PC-3 (cell line): Measurements from ENCODE around the gene HPDL. TPM values are rescaled to one million over a fixed set of nuclear protein-coding genes. Genes with fewer than 3 reads are reported as not detected.

ENCODE experiments used
- ATAC-seq: fragments of 200-7000 bp; cut with Tn5 transposase; 2 replicates; pipeline ENCODE4 v1.9.1; 2020; ENCODE audit warnings: mild to moderate bottlenecking, moderate library complexity
- BruUV-seq: library from RNA; stranded (reverse); fragments of 400-500 nt; replicated peaks from 2 replicates; lab custom pipeline; 2021; lab: Mats Ljungman, UMichigan
- CTCF ChIA-PET: fragments of 300-600 bp; sonication (Branson Sonifier 250); formaldehyde crosslinking; loops from one replicate; lab custom pipeline; 2022; ENCODE audit warnings: antibody characterized with exemption; lab: Charles Lee
- POLR2A ChIA-PET: fragments of 300-600 bp; sonication (Branson Sonifier 250); formaldehyde crosslinking; loops from one replicate; lab custom pipeline; 2022; ENCODE audit warnings: antibody characterized with exemption; ENCODE audit not compliant: unreplicated experiment; lab: Charles Lee
- DNase-seq: peaks from one replicate; pipeline ENCODE4 v3.0.0-alpha.2; 2015
- H2AFZ ChIP-seq: fragments of 300-600 bp; sonication (generic); 2 replicates; pipeline ENCODE4 v1.6.0; 2016; ENCODE audit warnings: antibody characterized with exemption, low read length
- H3F3A ChIP-seq: fragments of 300-600 bp; sonication (generic); one replicate; pipeline ENCODE4 v1.6.0; 2017; ENCODE audit warnings: antibody characterized with exemption, low read length, control low read depth, mild to moderate bottlenecking; ENCODE audit not compliant: unreplicated experiment
- H3K27ac ChIP-seq: fragments of 300-600 bp; sonication (generic); 2 replicates; pipeline ENCODE4 v1.5.1; 2016; ENCODE audit warnings: mild to moderate bottlenecking, low read length
- H3K27me3 ChIP-seq: fragments of 300-600 bp; sonication (generic); 2 replicates; pipeline ENCODE4 v1.6.1; 2016; ENCODE audit warnings: low read length, mixed read lengths
- H3K36me3 ChIP-seq: fragments of 300-600 bp; sonication (generic); 2 replicates; pipeline ENCODE4 v1.6.1; 2016; ENCODE audit warnings: low read depth, mixed run types, low read length, mixed read lengths
- H3K4me1 ChIP-seq: fragments of 300-600 bp; sonication (generic); 2 replicates; pipeline ENCODE4 v1.5.1; 2016; ENCODE audit warnings: low read length; ENCODE audit not compliant: insufficient read depth
- H3K4me2 ChIP-seq: fragments of 300-600 bp; sonication (generic); 2 replicates; pipeline ENCODE4 v1.6.0; 2016; ENCODE audit warnings: low read length
- H3K4me3 ChIP-seq: fragments of 300-600 bp; sonication (generic); 2 replicates; pipeline ENCODE4 v1.5.1; 2016; ENCODE audit warnings: mild to moderate bottlenecking, low read length, mixed read lengths
- H3K79me2 ChIP-seq: fragments of 300-600 bp; sonication (generic); 2 replicates; pipeline ENCODE4 v1.6.1; 2017; ENCODE audit warnings: low read length, mixed read lengths
- H3K9ac ChIP-seq: fragments of 300-600 bp; sonication (generic); 2 replicates; pipeline ENCODE4 v1.6.0; 2016; ENCODE audit warnings: mild to moderate bottlenecking, low read length
- H3K9me2 ChIP-seq: fragments of 300-600 bp; sonication (generic); replicated peaks from 2 replicates; pipeline ENCODE4 v1.6.1; 2016; ENCODE audit warnings: mixed run types, low read length, mixed read lengths
- H3K9me3 ChIP-seq: fragments of 300-600 bp; sonication (generic); 2 replicates; pipeline ENCODE4 v1.6.1; 2016; ENCODE audit warnings: low read length, mixed read lengths
- H4K20me1 ChIP-seq: fragments of 300-600 bp; sonication (generic); 2 replicates; pipeline ENCODE4 v1.6.1; 2016; ENCODE audit warnings: low read length, mixed read lengths
- EZH2 ChIP-seq: fragments of 300-600 bp; sonication (generic); IDR thresholded peaks from one replicate; pipeline ENCODE4 v1.6.1; 2017; ENCODE audit warnings: antibody characterized with exemption, mild to moderate bottlenecking, low read length; ENCODE audit not compliant: unreplicated experiment
- EZH2phosphoT487 ChIP-seq: fragments of 300-600 bp; sonication (generic); IDR thresholded peaks from 2 replicates; pipeline ENCODE4 v1.6.1; 2018; ENCODE audit warnings: mild to moderate bottlenecking, antibody characterized with exemption, low read length, borderline replicate concordance
- intact Hi-C: fragments of 100-400 bp; cut with micrococcal nuclease; formaldehyde crosslinking; loops from 2 replicates; pipeline ENCODE4 v1.9.0; 2023
- total RNA-seq: library from RNA; depleted of rRNA; stranded (reverse); fragments of >200 nt; gene quantifications from 2 replicates; pipeline ENCODE4 v1.2.3, GENCODE V29; 2014
- TF ChIP-seq, protein P1 (sequence below): fragments of 300-600 bp; sonication (generic); conservative IDR thresholded peaks from 2 replicates; pipeline ENCODE4 v1.5.1; 2017; ENCODE audit warnings: antibody characterized with exemption, low read depth, mild to moderate bottlenecking, low read length

HPDL gene
- total RNA-seq, 1 experiment from 2014 or later = not detected

DNA sequence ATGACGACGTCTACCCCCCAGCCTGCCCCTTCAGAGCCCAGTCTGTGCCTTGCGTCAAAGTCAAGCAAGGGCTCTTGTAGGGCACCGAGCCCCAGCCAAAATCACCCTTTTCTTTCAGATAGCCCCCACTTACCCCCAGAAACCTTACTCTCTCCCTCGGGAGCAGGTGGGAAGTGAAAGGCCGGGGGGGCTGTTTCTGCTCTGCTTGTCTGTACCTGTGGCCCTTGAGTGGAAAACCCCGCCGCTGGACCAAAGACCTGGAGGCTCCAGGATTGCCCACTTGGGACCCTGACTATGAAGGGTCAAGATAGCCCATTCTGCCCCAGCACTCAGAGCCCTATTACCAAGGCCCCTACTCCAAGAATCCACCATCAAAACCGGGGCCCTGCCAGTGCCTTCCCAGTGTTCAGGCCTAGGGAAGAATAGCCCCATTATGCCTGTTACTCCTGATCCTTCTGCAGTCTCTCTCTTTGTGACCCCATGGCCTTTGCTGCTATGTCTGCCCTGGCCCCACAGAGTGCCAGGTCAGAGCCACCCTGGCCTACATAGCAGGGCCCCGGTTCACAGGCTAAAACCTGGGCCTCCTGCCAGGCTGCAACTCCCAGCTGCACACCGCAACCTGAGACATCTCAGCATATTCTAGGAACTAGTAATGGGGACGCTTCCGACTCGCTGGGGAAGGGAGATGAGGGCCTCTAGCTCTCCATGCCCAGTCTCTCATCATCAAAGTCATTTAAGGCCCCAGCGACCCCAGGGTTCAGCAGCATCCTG, 22.2 kb upstream of the HPDL start:
- intact Hi-C loops = loop anchor here (5.0 kb wide), 3 partner anchors 57 to 512 kb away; no protein-coding TSS in a partner anchor
- peak; percentile 20 for DNase-seq
- Histone ChIP-seq H3K4me3 (peak overlapping the region; percentile 67), H3K4me1 (peaks cover 22% of the 10 kb centered on the region), H3K4me2 (peak overlapping the region; percentile 95), H3K9me2 (no peaks in the 10 kb centered on the region), H3K27me3 (no peaks in the 10 kb centered on the region), H2AFZ (peak overlapping the region; percentile 73), H3K9ac (peak overlapping the region; percentile 92), H3K79me2 (0 out of 2 replicates have a peak, but pooled peaks cover 5% of the 10 kb centered on the region), H3K36me3 (no peaks in the 10 kb centered on the region), H3K27ac (peak overlapping the region; percentile 71), H4K20me1 (no peaks in the 10 kb centered on the region), H3K9me3 (no peaks in the 10 kb centered on the region), H3F3A (peaks cover 7% of the 10 kb centered on the region)
- CTCF ChIA-PET = interaction anchor here (1.4 kb wide), 1 partner anchor 290 kb away, joined by 26 read pairs; no protein-coding TSS in a partner anchor
- no TSS peak for BruUV-seq
- no peak for TF ChIP-seq EZH2
- TF ChIP-seq, protein P1, sequence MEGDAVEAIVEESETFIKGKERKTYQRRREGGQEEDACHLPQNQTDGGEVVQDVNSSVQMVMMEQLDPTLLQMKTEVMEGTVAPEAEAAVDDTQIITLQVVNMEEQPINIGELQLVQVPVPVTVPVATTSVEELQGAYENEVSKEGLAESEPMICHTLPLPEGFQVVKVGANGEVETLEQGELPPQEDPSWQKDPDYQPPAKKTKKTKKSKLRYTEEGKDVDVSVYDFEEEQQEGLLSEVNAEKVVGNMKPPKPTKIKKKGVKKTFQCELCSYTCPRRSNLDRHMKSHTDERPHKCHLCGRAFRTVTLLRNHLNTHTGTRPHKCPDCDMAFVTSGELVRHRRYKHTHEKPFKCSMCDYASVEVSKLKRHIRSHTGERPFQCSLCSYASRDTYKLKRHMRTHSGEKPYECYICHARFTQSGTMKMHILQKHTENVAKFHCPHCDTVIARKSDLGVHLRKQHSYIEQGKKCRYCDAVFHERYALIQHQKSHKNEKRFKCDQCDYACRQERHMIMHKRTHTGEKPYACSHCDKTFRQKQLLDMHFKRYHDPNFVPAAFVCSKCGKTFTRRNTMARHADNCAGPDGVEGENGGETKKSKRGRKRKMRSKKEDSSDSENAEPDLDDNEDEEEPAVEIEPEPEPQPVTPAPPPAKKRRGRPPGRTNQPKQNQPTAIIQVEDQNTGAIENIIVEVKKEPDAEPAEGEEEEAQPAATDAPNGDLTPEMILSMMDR = no peak
- TF ChIP-seq EZH2phosphoT487 = no peak
- POLR2A ChIA-PET = no interaction called here
- ATAC-seq = no peak

DNA sequence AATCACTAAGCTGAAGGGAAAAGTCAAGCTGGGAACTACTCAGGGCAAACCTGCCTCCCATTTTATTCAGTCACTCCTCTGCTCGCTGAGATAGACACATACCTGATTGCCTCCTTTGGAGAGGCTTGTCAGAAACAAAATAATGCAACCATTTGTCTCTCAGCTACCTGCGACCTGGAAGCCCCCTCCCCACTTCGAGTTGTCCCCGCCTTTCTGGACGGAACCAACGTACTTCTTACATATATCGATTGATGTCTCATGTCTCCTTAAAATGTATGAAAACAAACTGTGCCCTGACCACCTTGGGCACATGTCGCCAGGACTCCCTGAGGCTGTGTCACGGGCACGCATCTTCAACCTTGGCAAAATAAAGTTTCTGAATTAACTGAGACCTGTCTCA, 21.5 kb upstream of the HPDL start:
- ChIA-PET POLR2A (no interaction called here), CTCF (no interaction called here)
- TF ChIP-seq EZH2phosphoT487 (no peak), EZH2 (no peak)
- TF ChIP-seq, protein P1 = no peak
- no peaks in the 10 kb centered on the region for H3K9me3 ChIP-seq
- no peak for DNase-seq
- H2AFZ ChIP-seq = no peak overlapping the region
- peaks cover 22% of the 10 kb centered on the region for H3K4me1 ChIP-seq
- no peaks in the 10 kb centered on the region for H3K27me3 ChIP-seq
- H3K27ac ChIP-seq = no peak overlapping the region
- H3K9me2 ChIP-seq = no peaks in the 10 kb centered on the region
- no TSS peak for BruUV-seq
- no peak for ATAC-seq
- H3K79me2 ChIP-seq = 0 out of 2 replicates have a peak, but pooled peaks cover 5% of the 10 kb centered on the region
- no peak overlapping the region for H3K4me3 ChIP-seq
- no peaks in the 10 kb centered on the region for H4K20me1 ChIP-seq
- no peak overlapping the region for H3K9ac ChIP-seq
- peaks cover 7% of the 10 kb centered on the region for H3F3A ChIP-seq
- intact Hi-C loops = no loop called here
- H3K4me2 ChIP-seq = no peak overlapping the region
- H3K36me3 ChIP-seq = no peaks in the 10 kb centered on the region

DNA sequence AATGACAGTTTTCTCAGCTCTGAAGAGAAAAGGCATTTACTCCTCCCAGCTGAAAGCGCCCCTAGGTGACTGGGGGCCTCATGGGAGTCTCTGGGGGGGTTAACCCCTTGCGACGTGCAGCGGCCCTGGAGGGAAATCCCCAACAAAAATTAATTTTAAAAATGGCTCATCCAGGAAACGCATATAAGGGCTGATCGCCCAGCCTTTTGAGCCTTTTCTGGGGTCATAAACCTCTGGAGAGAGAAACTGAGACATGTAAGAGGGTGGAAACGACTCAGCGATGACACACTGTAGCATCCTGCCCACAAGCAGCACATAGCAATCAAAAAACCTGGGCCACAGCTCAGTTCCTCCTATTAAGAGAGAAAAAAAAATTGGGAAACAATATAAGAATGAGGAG, 20.4 kb upstream of the HPDL start:
- ChIA-PET CTCF (no interaction called here), POLR2A (no interaction called here)
- ATAC-seq = no peak

More for the DNA sequence above, 20.4 kb upstream of the HPDL start:
- Histone ChIP-seq H3K79me2 (0 out of 2 replicates have a peak, but pooled peaks cover 5% of the 10 kb centered on the region), H2AFZ (peak overlapping the region; percentile 53), H3K9me2 (no peaks in the 10 kb centered on the region), H3K36me3 (no peaks in the 10 kb centered on the region), H3K4me3 (no peak overlapping the region), H3F3A (peaks cover 7% of the 10 kb centered on the region), H3K9ac (no peak overlapping the region), H3K9me3 (no peaks in the 10 kb centered on the region), H3K4me1 (peaks cover 22% of the 10 kb centered on the region), H3K27me3 (no peaks in the 10 kb centered on the region), H4K20me1 (no peaks in the 10 kb centered on the region), H3K4me2 (peak overlapping the region; percentile 6; the same call in 1 of the 2 replicates), H3K27ac (no peak overlapping the region)
- peak; percentile 36 for DNase-seq
- TF ChIP-seq, protein P1 = no peak
- TF ChIP-seq EZH2phosphoT487 = no peak
- TF ChIP-seq EZH2 = no peak
- no TSS peak for BruUV-seq
- intact Hi-C loops = no loop called here
